Smooth muscle cell of trachea (primary cell): ENCODE results near the gene DUS3L. TPM values are rescaled to one million over a fixed set of nuclear protein-coding genes. Genes with fewer than 3 reads are reported as not detected.

ENCODE experiments used
- total RNA-seq: library from RNA; depleted of rRNA; stranded (reverse); fragments of >200 nt; gene quantifications from 2 replicates; pipeline ENCODE4 v1.2.1, GENCODE V29; 2014

DUS3L gene, protein sequence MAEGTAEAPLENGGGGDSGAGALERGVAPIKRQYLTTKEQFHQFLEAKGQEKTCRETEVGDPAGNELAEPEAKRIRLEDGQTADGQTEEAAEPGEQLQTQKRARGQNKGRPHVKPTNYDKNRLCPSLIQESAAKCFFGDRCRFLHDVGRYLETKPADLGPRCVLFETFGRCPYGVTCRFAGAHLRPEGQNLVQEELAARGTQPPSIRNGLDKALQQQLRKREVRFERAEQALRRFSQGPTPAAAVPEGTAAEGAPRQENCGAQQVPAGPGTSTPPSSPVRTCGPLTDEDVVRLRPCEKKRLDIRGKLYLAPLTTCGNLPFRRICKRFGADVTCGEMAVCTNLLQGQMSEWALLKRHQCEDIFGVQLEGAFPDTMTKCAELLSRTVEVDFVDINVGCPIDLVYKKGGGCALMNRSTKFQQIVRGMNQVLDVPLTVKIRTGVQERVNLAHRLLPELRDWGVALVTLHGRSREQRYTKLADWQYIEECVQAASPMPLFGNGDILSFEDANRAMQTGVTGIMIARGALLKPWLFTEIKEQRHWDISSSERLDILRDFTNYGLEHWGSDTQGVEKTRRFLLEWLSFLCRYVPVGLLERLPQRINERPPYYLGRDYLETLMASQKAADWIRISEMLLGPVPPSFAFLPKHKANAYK
- 23.3 and 27.6 TPM in 2 replicates for total RNA-seq

DNA sequence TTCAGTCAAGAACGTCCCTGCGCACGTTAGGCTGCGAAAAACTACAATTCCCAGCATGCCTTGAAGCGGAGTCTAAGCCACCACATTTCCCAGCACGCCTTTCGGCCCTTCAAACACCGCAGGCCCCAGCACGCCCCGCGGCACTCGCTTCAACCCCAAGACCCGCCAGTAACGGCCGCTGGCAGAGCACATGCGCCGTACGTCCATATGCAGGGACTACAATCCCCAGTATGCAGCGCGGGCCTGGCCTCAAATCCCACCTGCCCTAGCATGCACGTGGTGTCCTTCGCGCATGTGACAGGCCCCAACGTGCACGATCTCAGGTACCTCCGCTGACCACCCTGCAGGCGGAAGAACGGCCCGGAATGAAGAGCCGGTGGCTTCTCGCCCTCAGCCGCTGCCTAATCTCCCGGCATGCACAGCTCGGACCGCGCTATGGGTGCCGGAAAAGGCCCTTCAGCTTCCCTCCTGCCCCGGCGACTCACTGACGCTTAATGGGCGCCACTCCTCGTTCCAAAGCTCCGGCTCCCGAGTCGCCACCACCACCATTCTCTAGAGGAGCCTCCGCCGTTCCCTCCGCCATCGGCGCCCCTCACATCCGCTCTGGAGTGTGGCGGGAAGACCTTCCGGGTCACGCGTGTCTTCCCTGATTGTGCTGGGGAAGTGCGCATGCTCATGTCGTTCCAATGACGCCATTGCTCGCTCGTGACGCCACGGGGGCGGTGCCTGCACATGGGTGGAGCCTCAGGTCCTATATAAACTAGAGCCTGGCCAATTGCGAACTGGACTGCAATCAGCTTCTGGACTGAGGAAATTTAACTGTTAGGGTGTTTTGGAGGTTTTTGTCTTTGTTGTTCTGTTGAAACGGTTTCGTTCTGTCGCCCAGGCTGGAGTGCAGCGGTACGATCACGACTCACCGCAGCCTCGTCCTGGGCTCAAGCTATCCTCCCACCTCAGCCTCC, at the start of gene DUS3L:
Gene DUS3L (minus strand): TSS at position 605 of the 962 bp plus-strand sequence. CDS start 22 bp downstream, at position 583.

DNA sequence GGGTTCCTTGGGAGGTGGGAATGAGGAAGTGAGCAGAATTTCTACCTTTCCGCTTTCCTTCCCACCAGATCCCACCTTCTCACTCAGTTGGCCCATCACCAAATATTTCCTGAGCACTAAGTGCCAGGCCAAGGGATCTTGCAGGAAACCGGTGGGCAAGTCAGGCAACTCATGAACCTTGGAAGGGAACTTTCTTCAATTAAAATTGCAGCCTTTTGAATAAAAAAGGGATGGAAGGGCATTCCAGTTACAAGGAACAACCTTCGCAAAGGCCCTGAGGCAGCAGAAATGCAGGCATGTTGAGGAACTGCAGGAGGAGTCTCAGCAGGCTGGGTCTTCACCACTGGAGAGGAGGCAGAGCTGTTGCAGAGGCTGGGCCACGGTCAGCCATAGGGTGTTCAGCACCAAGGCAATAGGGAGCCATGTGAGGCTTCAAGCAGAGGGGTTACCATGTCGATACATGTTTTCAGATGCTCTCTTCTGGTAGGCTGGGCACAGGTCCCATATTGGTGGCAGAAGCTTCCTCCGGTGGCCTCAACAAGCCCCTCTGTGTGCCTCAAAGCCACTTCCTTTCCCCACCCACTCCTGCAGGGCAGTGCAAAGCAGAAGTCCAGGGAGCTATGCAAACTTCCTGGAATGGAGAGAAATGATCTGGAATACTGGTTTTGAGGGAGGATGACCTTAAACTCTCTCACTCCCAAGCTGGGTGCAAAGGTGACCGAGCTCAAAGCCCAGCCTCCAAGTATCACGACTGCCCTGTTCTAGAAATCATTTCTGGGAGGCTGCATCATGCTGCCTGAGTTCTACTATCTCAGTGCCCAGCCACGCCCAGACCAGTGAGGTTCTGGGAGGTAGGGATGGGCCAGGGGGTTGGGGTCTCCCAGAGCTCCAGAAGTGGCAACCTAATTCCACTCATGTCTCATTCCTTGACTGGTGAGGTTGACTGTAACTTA, 48.4 kb upstream of the DUS3L start, which contains the start of gene FUT6:
Gene FUT6 (minus strand): TSS at position 638 of the 953 bp plus-strand sequence. CDS start 7,135 bp downstream, outside the sequence.

DNA sequence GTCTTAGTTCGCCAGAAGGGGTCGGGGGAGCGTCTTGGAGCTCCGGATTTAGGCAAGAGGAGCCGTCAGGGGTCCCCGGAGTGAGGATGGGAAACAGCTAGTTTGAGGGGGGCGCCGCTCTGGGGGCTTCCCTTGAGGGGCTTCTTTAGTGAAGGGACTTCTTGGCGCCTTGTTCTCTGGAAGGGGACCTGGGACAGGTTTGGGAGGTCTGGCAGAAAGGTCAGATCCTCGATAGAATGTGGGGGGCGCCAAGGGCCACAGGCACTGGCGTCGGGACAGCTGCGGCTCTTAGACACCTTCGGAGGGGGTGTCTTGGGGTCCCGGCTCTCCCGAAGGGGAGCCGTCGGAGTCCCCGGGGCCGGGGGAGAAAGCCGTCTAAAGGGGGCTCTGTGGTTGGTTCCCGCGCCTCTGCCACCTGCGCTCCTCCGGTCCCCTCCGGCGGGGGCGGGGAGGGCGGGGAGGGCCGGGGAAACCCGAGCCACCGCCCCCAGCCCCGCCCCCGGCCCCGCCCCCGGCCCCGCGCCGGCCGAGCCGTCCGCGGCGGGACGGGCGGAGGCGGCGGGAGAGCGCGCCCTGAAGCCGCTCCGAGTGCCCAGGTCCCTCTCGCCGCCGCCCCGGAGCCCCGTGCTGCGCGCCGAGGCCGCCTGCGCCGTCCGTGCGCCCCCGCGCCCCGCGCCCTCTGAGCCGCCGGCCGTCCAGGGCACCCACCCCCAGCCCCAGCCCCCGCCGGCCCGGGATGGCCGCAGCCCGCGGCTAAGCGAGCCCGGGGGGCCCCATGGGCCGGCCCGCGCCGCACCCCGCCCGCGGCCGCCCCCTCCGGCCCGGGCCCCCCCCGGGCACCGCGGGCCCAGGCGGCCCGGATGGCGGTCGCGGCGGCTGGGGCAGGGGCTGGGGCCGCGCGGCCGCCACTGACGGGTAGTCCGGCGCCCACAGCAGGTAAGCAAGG, 13.8 kb upstream of the DUS3L start, which contains the start of gene NRTN:
Gene NRTN (plus strand): TSS at position 552 of the 946 bp plus-strand sequence. CDS start 19,099 bp downstream, outside the sequence.

DNA sequence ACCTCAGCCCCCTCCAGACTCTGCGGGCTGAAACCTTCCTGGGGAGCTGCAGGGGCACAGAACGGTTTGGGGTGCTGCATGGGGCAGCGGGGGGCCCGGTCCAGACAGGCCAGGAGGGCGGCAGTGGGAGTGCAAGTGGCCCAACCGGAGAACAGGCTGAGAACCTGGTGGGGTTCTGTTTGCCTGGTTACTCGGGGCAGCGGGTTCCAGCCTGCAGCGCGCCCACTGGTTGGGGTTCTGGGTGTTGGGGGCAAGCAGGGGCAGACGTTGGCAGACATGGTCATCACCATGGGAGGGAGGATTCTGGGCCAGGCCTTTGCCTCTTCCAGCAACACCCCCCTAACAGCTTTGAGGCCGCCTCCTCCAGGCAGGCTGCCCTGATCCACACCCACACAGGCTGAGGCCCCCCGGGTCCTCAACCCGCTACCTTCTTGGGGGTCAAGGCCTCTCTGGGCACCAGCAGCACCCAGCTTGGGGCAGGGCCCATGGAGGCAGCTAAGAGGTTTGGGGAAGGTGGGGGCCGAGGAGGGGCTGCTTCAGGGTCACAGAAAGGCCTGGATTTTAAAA, 6.3 kb downstream of the DUS3L start, which contains the start of gene PRR22:
Gene PRR22 (minus strand): TSS at position 166 of the 567 bp plus-strand sequence. CDS start 86 bp downstream, at position 80.

Other genes starting within 250 kb of the DUS3L start
- gene TINCR, start 223.2 kb downstream of the DUS3L start, total RNA-seq, result 0.17 TPM in 1 of 2 replicates, not detected in the other
- gene SAFB2, start 168.4 kb downstream of the DUS3L start, total RNA-seq, result 34.9 and 35.3 TPM in 2 replicates
- 54.3 and 74.8 TPM in 2 replicates for gene SAFB, start 168.1 kb downstream of the DUS3L start, total RNA-seq
- gene MICOS13, start 110.6 kb downstream of the DUS3L start, total RNA-seq, result 28.1 and 29.5 TPM in 2 replicates
- gene HSD11B1L, start 110.1 kb downstream of the DUS3L start, total RNA-seq, result 10.9 and 27.3 TPM in 2 replicates
- gene RPL36, start 100.9 kb downstream of the DUS3L start, total RNA-seq, result 387 and 403 TPM in 2 replicates
- 107 and 126 TPM in 2 replicates for gene LONP1, start 71.0 kb downstream of the DUS3L start, total RNA-seq
- not detected in 2 replicates for gene CATSPERD, start 70.5 kb downstream of the DUS3L start, total RNA-seq
- gene PRR22, start 6.4 kb downstream of the DUS3L start, total RNA-seq, result 0.44 and 0.50 TPM in 2 replicates
- 0.50 TPM in 1 of 2 replicates, not detected in the other for gene NRTN, start 13.9 kb upstream of the DUS3L start, total RNA-seq
- not detected in 2 replicates for gene FUT6, start 48.5 kb upstream of the DUS3L start, total RNA-seq
- gene FUT3, start 60.3 kb upstream of the DUS3L start, total RNA-seq, result not detected in 2 replicates
- gene FUT5, start 79.4 kb upstream of the DUS3L start, total RNA-seq, result not detected in 2 replicates
- gene NDUFA11, start 112.6 kb upstream of the DUS3L start, total RNA-seq, result 290 and 337 TPM in 2 replicates
- 8.6 and 11.1 TPM in 2 replicates for gene VMAC, start 113.7 kb upstream of the DUS3L start, total RNA-seq
- 4.9 and 6.0 TPM in 2 replicates for gene CAPS, start 123.1 kb upstream of the DUS3L start, total RNA-seq
- 52.1 and 76.6 TPM in 2 replicates for gene RANBP3, start 187.0 kb upstream of the DUS3L start, total RNA-seq